Adrenal gland (tissue), 5 donors: ENCODE results near the gene SLIT3.

Source experiments
- CTCF ChIP-seq, 6 experiments: fragments of 450-650 bp in 4 of 6; fragments of 200-600 bp in 2 of 6; sonication (generic) in 1 of 6; IDR thresholded peaks; 1 replicate in 5 of 6; 2 replicates in 1 of 6; pipeline versions ENCODE4 v1.5.1 to v1.8.0; 2016 to 2021; ENCODE audit warnings: antibody characterized with exemption in 6 of 6, mild to moderate bottlenecking in 2 of 6, moderate library complexity in 1 of 6
- POLR2A ChIP-seq, 2 donors: fragments of 450-650 bp; IDR thresholded peaks; one replicate each; pipeline ENCODE4 v1.6.1; 2017; ENCODE audit warnings: antibody characterized with exemption in 2 of 2, mild to moderate bottlenecking in 2 of 2, moderate library complexity in 1 of 2
- donor health status: DM: no; HTN: no; CAD: no.

GRCh38 chr5:169222934-169223594 lies 77.9 kb downstream of the SLIT3 start:
- no peak for TF ChIP-seq CTCF (IDR thresholded peaks at IDR 0.05)
- no peak for TF ChIP-seq POLR2A (IDR thresholded peaks at IDR 0.05)
